ENCODE results near the gene NBPF11. TPM values are rescaled to one million over a fixed set of nuclear protein-coding genes. Genes with fewer than 3 reads are reported as not detected.
"Not testable (repeated sequence)": the region's sequence is repeated elsewhere in the genome, so short reads cannot be mapped to it uniquely, and the experiment has no call there.

The NBPF11 gene
- total RNA-seq, 1 donor from 2014 or later: 13.6 TPM

DNA sequence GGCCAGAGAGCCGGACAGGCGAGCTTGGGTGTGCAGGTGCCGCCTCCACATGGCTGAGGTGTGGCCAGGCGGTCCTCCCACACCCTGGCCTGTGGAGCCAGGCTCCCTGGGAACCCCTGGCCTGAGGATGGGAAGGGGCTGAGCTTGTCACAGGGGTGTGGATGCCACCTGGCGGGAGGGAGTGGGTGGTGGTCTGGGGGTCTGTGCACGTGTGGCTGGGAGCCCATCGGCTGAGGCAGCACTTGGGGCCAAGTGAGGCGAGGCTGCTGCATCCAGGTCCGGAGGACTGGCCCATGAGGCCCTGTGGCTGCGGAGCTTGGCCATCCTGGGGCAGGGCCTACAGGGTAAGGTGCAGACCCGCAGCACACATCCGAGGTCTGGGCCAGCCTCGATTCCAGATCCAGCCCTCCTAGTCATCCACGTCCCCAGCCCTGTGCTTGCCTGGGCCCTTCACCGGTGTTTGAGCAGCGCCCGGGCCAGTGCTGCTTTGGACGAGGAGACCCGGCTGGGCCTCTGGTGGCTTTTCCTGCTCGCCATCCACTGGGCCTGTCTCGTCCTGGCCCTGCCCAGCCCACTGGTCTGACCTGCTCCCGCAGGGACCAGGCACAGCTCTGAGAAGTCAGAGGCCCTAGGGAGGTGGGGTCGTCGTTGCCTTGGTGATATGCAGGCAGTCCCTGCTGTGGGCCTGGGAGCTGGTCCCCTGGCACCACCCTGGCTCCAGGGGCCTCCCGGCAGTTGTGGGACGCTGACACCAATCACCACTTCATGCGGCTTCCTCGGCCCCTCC lies 4.8 kb downstream of the NBPF11 start:
- not testable (repeated sequence) for DNase-seq (ENCODE audit: extremely low spot score, unreplicated experiment); H3K9me3 Mint-ChIP-seq (ENCODE audit: unreplicated experiment); H3K4me3 Mint-ChIP-seq (ENCODE audit: unreplicated experiment); H3K36me3 Mint-ChIP-seq (ENCODE audit: unreplicated experiment); H3K27me3 Mint-ChIP-seq (ENCODE audit: unreplicated experiment); H3K27ac Mint-ChIP-seq (ENCODE audit: unreplicated experiment); H3K4me1 Mint-ChIP-seq (ENCODE audit: unreplicated experiment)

DNA sequence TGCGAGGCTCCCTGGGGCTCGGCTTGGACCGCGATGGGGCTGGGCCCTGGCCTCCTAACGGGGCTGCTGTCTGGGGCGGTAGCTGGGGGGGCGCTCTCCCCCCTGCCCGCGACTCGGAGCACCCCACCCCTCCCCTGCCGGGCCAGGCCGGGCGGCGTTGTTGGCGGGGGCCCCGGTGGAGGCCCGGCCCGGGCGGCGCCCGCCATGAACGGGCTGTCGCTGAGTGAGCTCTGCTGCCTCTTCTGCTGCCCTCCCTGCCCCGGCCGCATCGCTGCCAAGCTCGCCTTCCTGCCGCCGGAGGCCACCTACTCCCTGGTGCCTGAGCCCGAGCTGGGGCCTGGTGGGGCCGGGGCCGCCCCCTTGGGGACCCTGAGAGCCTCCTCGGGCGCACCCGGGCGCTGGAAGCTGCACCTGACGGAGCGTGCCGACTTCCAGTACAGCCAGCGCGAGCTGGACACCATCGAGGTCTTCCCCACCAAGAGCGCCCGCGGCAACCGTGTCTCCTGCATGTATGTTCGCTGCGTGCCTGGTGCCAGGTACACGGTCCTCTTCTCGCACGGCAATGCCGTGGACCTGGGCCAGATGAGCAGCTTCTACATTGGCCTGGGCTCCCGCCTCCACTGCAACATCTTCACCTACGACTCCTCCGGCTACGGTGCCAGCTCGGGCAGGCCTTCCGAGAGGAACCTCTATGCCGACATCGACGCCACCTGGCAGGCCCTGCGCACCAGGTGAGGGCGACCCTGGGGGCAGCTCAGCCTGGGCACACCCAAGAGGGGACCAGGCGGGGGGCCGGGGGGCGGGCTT lies 5.7 kb downstream of the NBPF11 start:
- H3K4me1 Mint-ChIP-seq (ENCODE audit: unreplicated experiment); H3K27me3 Mint-ChIP-seq (ENCODE audit: unreplicated experiment); H3K9me3 Mint-ChIP-seq (ENCODE audit: unreplicated experiment); H3K27ac Mint-ChIP-seq (ENCODE audit: unreplicated experiment); H3K4me3 Mint-ChIP-seq (ENCODE audit: unreplicated experiment); DNase-seq (ENCODE audit: extremely low spot score, unreplicated experiment); H3K36me3 Mint-ChIP-seq (ENCODE audit: unreplicated experiment): not testable (repeated sequence)

DNA sequence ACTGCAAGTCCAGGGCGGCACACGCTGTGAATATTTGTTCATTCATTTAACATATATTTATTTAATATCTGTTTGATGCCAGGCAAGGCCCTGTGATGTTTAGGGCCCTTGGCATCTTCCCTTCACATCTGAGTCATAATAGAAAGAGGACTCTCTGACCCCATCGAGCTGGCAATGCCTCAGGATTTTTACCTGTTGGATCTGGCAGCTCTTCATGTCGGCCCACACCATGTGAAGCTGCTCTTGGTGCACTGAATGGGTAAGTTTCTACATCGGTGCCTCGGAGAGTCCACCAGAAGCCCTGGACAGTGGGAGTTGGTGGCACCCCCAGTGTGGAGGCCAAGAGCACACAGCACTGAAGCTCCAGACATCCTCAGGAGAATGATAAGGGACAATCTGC lies 8.9 kb downstream of the NBPF11 start:
- not testable (repeated sequence) for H3K27me3 Mint-ChIP-seq (ENCODE audit: unreplicated experiment)

DNA sequence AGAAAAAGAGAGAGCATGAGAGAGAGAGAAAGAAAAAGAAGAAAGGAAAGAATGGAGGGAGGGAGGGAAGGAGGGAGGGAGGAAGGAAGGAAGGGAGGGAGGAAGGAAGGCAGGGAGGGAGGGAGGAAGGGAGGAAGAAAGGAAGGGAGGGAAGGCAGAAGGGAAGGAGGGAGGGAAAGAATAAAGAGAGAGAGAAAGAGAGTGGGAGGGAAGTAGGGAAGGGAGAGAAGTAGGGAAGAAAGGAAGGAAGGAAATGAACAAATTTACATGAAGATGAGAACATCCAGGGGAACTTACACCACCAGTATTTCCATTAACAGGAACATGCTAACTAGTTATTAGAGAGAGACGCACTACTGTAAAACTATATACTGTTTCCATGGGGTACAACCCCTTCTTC lies 10.1 kb downstream of the NBPF11 start:
- not testable (repeated sequence) for H3K4me3 Mint-ChIP-seq (ENCODE audit: unreplicated experiment); H3K36me3 Mint-ChIP-seq (ENCODE audit: unreplicated experiment); DNase-seq (ENCODE audit: extremely low spot score, unreplicated experiment); H3K9me3 Mint-ChIP-seq (ENCODE audit: unreplicated experiment); H3K27me3 Mint-ChIP-seq (ENCODE audit: unreplicated experiment); H3K27ac Mint-ChIP-seq (ENCODE audit: unreplicated experiment); H3K4me1 Mint-ChIP-seq (ENCODE audit: unreplicated experiment)

More for the DNA sequence above, 8.9 kb downstream of the NBPF11 start:
- not testable (repeated sequence) for H3K4me1 Mint-ChIP-seq (ENCODE audit: unreplicated experiment); DNase-seq (ENCODE audit: extremely low spot score, unreplicated experiment); H3K4me3 Mint-ChIP-seq (ENCODE audit: unreplicated experiment); H3K27ac Mint-ChIP-seq (ENCODE audit: unreplicated experiment); H3K9me3 Mint-ChIP-seq (ENCODE audit: unreplicated experiment); H3K36me3 Mint-ChIP-seq (ENCODE audit: unreplicated experiment)

DNA sequence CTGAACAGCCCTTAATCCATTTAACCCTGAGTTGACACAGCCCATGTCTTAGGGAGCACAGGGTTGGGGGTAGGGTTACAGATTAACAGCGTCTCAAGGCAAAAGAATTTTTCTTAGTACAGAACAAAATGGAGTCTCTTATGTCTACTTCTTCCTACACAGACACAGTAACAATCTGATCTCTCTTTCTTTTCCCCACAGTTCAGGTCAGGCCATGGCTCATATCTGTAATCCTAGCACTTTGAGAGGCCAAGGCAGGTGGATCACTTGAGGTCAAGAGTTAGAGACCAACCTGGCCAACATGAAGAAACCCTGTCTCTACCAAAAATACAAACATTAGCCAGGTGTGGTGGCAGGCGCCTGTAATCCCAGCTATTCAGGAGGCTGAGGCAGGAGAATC lies 13.5 kb downstream of the NBPF11 start:
- H3K36me3 Mint-ChIP-seq (ENCODE audit: unreplicated experiment); H3K4me1 Mint-ChIP-seq (ENCODE audit: unreplicated experiment); H3K9me3 Mint-ChIP-seq (ENCODE audit: unreplicated experiment); H3K27me3 Mint-ChIP-seq (ENCODE audit: unreplicated experiment); DNase-seq (ENCODE audit: extremely low spot score, unreplicated experiment); H3K4me3 Mint-ChIP-seq (ENCODE audit: unreplicated experiment); H3K27ac Mint-ChIP-seq (ENCODE audit: unreplicated experiment): not testable (repeated sequence)

DNA sequence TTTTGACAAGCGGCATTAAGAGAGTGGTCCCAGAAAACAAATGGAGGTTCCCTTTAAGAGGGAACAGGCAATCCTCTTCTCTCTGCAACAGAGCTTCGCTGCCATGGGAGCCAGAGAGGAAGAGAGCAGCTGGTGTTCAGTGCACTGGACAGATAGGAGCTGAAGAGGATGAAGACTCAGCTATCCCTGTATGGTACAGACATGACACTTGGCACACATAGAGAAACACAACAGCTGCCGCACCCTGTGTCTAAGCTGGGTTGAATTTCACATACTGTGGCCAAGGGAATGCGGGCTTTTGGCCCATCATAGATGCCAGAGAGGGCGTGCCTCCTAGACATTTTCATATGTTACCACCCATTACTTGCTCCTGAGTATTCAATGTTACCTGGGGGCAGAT lies 29.7 kb downstream of the NBPF11 start:
- H3K9me3 Mint-ChIP-seq (ENCODE audit: unreplicated experiment); H3K27ac Mint-ChIP-seq (ENCODE audit: unreplicated experiment); H3K4me3 Mint-ChIP-seq (ENCODE audit: unreplicated experiment); DNase-seq (ENCODE audit: extremely low spot score, unreplicated experiment); H3K36me3 Mint-ChIP-seq (ENCODE audit: unreplicated experiment); H3K4me1 Mint-ChIP-seq (ENCODE audit: unreplicated experiment); H3K27me3 Mint-ChIP-seq (ENCODE audit: unreplicated experiment): not testable (repeated sequence)

DNA sequence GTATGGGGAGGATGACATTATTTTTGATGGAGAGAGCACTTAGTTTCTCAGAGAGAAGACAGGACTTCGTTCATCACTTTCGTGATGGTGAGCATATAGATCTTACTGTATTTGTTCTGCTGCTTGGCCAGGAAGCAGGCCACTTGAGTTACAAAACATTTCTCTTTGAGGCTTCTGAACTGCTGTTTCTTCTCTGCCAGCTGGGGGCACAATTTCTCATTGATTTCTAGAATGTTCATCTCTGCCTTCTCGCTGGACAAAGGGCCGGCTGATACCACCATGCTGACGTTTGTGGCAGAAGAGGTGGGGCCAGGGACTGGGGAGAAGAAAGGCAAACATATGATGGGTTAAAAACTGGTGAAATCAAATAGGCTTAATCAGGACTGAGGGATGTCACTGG lies 31.7 kb downstream of the NBPF11 start:
- not testable (repeated sequence) for H3K4me3 Mint-ChIP-seq (ENCODE audit: unreplicated experiment); H3K27me3 Mint-ChIP-seq (ENCODE audit: unreplicated experiment); H3K27ac Mint-ChIP-seq (ENCODE audit: unreplicated experiment); DNase-seq (ENCODE audit: extremely low spot score, unreplicated experiment); H3K36me3 Mint-ChIP-seq (ENCODE audit: unreplicated experiment); H3K4me1 Mint-ChIP-seq (ENCODE audit: unreplicated experiment); H3K9me3 Mint-ChIP-seq (ENCODE audit: unreplicated experiment)
- TF ChIP-seq, protein P1, sequence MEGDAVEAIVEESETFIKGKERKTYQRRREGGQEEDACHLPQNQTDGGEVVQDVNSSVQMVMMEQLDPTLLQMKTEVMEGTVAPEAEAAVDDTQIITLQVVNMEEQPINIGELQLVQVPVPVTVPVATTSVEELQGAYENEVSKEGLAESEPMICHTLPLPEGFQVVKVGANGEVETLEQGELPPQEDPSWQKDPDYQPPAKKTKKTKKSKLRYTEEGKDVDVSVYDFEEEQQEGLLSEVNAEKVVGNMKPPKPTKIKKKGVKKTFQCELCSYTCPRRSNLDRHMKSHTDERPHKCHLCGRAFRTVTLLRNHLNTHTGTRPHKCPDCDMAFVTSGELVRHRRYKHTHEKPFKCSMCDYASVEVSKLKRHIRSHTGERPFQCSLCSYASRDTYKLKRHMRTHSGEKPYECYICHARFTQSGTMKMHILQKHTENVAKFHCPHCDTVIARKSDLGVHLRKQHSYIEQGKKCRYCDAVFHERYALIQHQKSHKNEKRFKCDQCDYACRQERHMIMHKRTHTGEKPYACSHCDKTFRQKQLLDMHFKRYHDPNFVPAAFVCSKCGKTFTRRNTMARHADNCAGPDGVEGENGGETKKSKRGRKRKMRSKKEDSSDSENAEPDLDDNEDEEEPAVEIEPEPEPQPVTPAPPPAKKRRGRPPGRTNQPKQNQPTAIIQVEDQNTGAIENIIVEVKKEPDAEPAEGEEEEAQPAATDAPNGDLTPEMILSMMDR (IDR thresholded peaks at IDR 0.05): peak; percentile 34

DNA sequence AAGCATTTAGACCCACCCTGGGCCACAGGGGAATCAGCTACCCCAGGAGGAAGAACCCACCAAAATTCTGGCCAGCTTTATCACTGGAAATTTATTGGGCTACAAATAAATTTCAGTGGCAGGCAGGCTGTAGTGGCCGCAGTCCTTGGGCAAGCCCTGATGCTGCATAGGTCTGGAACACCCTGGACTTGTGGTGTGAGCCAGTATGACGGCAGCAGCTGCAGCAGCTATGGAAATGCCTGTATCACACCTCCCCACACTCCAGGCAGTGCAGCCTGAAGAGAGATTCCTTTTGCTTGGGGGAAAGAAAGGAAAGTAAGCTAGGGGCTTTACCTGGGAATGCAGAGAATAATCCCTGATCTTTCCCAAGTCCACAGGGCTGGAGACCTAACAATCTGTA lies 56.3 kb downstream of the NBPF11 start:
- H3K4me3 Mint-ChIP-seq (ENCODE audit: unreplicated experiment); H3K36me3 Mint-ChIP-seq (ENCODE audit: unreplicated experiment); DNase-seq (ENCODE audit: extremely low spot score, unreplicated experiment); H3K9me3 Mint-ChIP-seq (ENCODE audit: unreplicated experiment); H3K4me1 Mint-ChIP-seq (ENCODE audit: unreplicated experiment); H3K27ac Mint-ChIP-seq (ENCODE audit: unreplicated experiment): not testable (repeated sequence)
- H3K27me3 Mint-ChIP-seq (ENCODE audit: unreplicated experiment): peaks cover 14% of the 10 kb centered on the region

DNA sequence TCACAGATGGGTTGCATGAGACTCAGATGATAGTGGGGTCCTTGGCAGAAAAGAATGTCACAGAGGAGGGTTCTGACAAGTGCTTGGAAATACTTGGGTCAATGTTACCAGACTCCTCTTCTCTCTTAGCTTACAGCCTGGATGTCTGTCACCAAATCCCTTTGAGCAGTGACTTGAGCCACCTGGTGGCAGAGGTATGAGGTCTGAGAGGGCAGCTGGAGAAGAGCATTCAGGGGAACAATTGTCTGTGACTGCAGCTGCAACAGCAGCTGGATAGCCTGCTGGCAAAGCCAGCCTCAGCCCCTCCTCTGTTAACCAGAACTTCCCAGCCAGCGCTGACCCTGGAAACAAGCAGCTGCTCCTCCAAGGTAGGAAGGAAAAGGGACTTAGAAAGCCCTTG lies 65.9 kb downstream of the NBPF11 start:
- not testable (repeated sequence) for H3K27ac Mint-ChIP-seq (ENCODE audit: unreplicated experiment); H3K36me3 Mint-ChIP-seq (ENCODE audit: unreplicated experiment); H3K9me3 Mint-ChIP-seq (ENCODE audit: unreplicated experiment); DNase-seq (ENCODE audit: extremely low spot score, unreplicated experiment); H3K4me1 Mint-ChIP-seq (ENCODE audit: unreplicated experiment); H3K4me3 Mint-ChIP-seq (ENCODE audit: unreplicated experiment)
- H3K27me3 Mint-ChIP-seq (ENCODE audit: unreplicated experiment): peaks cover 13% of the 10 kb centered on the region

DNA sequence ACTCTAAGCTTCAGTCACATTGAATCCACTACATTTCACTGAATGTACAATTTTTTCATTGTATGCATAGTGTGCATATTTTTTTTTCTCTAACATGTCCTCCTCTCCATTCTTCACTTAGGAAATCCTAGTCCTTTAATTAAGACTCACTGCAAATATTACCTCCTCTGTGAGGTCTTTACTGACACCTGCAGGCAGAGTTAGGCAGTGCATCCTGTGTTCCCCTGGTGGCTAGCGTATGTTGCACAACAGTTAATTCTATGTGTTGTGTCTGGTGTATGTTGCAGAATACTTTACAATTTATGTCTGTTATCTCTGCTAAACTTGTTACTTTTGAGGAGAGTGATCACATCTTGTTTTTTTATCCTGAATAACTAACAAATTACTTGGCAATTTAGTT lies 70.9 kb downstream of the NBPF11 start:
- H3K27ac Mint-ChIP-seq (ENCODE audit: unreplicated experiment); H3K36me3 Mint-ChIP-seq (ENCODE audit: unreplicated experiment); H3K9me3 Mint-ChIP-seq (ENCODE audit: unreplicated experiment); H3K4me1 Mint-ChIP-seq (ENCODE audit: unreplicated experiment); H3K27me3 Mint-ChIP-seq (ENCODE audit: unreplicated experiment); DNase-seq (ENCODE audit: extremely low spot score, unreplicated experiment); H3K4me3 Mint-ChIP-seq (ENCODE audit: unreplicated experiment): not testable (repeated sequence)
